ENCODE data around the gene SLC10A3.

Gene SLC10A3

DNA sequence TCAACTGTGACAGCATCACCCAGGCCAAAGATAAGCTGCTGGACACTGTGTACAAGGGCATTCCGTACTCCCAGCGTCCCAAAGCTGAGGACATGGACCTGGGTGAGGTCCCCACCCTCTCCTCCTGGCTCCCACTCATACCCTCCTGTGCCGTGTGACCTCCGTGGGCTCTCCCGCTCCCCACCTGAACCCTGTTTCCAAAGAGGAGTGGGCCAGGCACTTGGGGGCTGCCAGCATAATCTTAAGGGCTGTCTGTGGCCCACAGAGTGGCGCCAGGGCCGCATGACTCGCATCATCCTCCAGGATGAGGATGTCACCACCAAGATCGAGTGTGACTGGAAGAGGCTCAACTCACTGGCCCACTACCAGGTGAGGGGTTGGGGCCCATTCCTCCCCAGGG lies 21.3 kb downstream of the SLC10A3 start:
- Histone ChIP-seq H3K4me1 (ENCODE audit: control insufficient read depth, insufficient read depth, low read length) (no peaks in the 10 kb centered on the region), H3K36me3 (ENCODE audit: control insufficient read depth in 2 of 2, insufficient read depth in 1 of 2, low read length in 2 of 2) (peaks cover 0 to 89% of the 10 kb centered on the region in 2 experiments; a peak in 2 of 3 replicates), H3K9me3 (ENCODE audit: control insufficient read depth, insufficient read depth, low read depth, low read length) (no peaks in the 10 kb centered on the region), H3K4me3 (ENCODE audit: low read depth, low read length) (no peak overlapping the region), H3K27ac (ENCODE audit: extremely low read depth, low read depth, low read length) (no peak overlapping the region)
- no peak for TF ChIP-seq MZF1 (tag by site-specific recombination; IDR thresholded peaks at IDR 0.05; ENCODE audit: borderline replicate concordance)
- TF ChIP-seq ZNF155 (tag by site-specific recombination; IDR thresholded peaks at IDR 0.05): no peak
- TF ChIP-seq ZNF529 (tag by site-specific recombination; IDR thresholded peaks at IDR 0.05; ENCODE audit: insufficient replicate concordance): no peak
- TF ChIP-seq ZNF248 (tag by site-specific recombination; IDR thresholded peaks at IDR 0.05): no peak
- no peak for TF ChIP-seq ZNF221 (tag by site-specific recombination; IDR thresholded peaks at IDR 0.05; ENCODE audit: borderline replicate concordance)
- TF ChIP-seq ZNF266 (tag by site-specific recombination; IDR thresholded peaks at IDR 0.05; ENCODE audit: low read depth): no peak
- TF ChIP-seq, protein P1, sequence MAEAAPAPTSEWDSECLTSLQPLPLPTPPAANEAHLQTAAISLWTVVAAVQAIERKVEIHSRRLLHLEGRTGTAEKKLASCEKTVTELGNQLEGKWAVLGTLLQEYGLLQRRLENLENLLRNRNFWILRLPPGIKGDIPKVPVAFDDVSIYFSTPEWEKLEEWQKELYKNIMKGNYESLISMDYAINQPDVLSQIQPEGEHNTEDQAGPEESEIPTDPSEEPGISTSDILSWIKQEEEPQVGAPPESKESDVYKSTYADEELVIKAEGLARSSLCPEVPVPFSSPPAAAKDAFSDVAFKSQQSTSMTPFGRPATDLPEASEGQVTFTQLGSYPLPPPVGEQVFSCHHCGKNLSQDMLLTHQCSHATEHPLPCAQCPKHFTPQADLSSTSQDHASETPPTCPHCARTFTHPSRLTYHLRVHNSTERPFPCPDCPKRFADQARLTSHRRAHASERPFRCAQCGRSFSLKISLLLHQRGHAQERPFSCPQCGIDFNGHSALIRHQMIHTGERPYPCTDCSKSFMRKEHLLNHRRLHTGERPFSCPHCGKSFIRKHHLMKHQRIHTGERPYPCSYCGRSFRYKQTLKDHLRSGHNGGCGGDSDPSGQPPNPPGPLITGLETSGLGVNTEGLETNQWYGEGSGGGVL (tag by site-specific recombination; IDR thresholded peaks at IDR 0.05): no peak
- no peak for TF ChIP-seq ZNF175 (tag by site-specific recombination; IDR thresholded peaks at IDR 0.05)
- no peak for TF ChIP-seq ZNF366 (tag by site-specific recombination; conservative IDR thresholded peaks at IDR 0.05)
- TF ChIP-seq ZNF239 (tag by site-specific recombination; IDR thresholded peaks at IDR 0.05): no peak
- no peak; the same call in 1 of the 2 replicates for TF ChIP-seq EGR2 (tag by site-specific recombination; IDR thresholded peaks at IDR 0.05; ENCODE audit: low read depth)
- no peak for TF ChIP-seq ZNF707 (tag by site-specific recombination; IDR thresholded peaks at IDR 0.05)
- TF ChIP-seq, protein P2, sequence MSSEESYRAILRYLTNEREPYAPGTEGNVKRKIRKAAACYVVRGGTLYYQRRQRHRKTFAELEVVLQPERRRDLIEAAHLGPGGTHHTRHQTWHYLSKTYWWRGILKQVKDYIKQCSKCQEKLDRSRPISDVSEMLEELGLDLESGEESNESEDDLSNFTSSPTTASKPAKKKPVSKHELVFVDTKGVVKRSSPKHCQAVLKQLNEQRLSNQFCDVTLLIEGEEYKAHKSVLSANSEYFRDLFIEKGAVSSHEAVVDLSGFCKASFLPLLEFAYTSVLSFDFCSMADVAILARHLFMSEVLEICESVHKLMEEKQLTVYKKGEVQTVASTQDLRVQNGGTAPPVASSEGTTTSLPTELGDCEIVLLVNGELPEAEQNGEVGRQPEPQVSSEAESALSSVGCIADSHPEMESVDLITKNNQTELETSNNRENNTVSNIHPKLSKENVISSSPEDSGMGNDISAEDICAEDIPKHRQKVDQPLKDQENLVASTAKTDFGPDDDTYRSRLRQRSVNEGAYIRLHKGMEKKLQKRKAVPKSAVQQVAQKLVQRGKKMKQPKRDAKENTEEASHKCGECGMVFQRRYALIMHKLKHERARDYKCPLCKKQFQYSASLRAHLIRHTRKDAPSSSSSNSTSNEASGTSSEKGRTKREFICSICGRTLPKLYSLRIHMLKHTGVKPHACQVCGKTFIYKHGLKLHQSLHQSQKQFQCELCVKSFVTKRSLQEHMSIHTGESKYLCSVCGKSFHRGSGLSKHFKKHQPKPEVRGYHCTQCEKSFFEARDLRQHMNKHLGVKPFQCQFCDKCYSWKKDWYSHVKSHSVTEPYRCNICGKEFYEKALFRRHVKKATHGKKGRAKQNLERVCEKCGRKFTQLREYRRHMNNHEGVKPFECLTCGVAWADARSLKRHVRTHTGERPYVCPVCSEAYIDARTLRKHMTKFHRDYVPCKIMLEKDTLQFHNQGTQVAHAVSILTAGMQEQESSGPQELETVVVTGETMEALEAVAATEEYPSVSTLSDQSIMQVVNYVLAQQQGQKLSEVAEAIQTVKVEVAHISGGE (tag by site-specific recombination; conservative IDR thresholded peaks at IDR 0.05; ENCODE audit: low read depth): no peak
- ChIA-PET CTCF (no interaction called here), POLR2A (interaction anchor here (0.5 to 1.5 kb wide), 3 partner anchors 10 to 52 kb away, joined by 3 to 4 read pairs (median 3); partner anchors contain the start of gene SLC10A3)

DNA sequence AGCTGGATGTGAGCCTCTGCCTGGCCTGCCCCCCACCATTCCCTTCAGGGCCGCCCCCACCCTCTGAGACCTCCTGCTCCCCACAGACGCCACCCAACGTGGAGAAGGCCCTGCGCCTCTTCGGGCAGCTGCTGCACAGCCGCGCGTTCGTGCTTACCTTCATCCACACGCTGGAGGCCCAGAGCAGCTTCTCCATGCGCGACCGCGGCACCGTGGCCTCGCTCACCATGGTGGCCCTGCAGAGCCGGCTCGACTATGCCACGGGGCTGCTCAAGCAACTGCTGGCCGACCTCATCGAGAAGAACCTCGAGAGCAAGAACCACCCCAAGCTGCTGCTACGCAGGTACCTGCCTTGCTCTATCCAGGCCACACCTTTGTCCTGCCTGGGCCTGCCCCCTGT lies 22.2 kb downstream of the SLC10A3 start:
- POLR2A ChIA-PET: interaction anchor here (0.6 to 1.5 kb wide), 3 partner anchors 9 to 51 kb away, joined by 3 to 4 read pairs (median 3); partner anchors contain the start of gene SLC10A3
- no peaks in the 10 kb centered on the region for H3K9me3 ChIP-seq (ENCODE audit: control insufficient read depth, insufficient read depth, low read depth, low read length)
- no peak overlapping the region for H3K4me3 ChIP-seq (ENCODE audit: low read depth, low read length)
- H3K4me1 ChIP-seq (ENCODE audit: control insufficient read depth, insufficient read depth, low read length): no peaks in the 10 kb centered on the region
- CTCF ChIA-PET: interaction anchor here (0.5 to 0.6 kb wide), 2 partner anchors 49 to 523 kb away, joined by 4 to 5 read pairs; no protein-coding TSS in a partner anchor
- H3K36me3 ChIP-seq (ENCODE audit: control insufficient read depth in 2 of 2, insufficient read depth in 1 of 2, low read length in 2 of 2): peaks cover 0 to 91% of the 10 kb centered on the region in 2 experiments; a peak in 1 of 3 replicates
- H3K27ac ChIP-seq (ENCODE audit: extremely low read depth, low read depth, low read length): no peak overlapping the region
- TF ChIP-seq ZNF626 (tag by site-specific recombination; IDR thresholded peaks at IDR 0.05) (no peak), ZNF707 (tag by site-specific recombination; IDR thresholded peaks at IDR 0.05) (no peak), KLF7 (tag by site-specific recombination; IDR thresholded peaks at IDR 0.05; ENCODE audit: borderline replicate concordance) (no peak), RBAK (tag by site-specific recombination; IDR thresholded peaks at IDR 0.05) (no peak), ZNF175 (tag by site-specific recombination; IDR thresholded peaks at IDR 0.05) (no peak), ZNF596 (tag by site-specific recombination; IDR thresholded peaks at IDR 0.05) (no peak), SCRT2 (tag by site-specific recombination; IDR thresholded peaks at IDR 0.05) (no peak), ZNF433 (tag by site-specific recombination; IDR thresholded peaks at IDR 0.05; ENCODE audit: low read depth) (no peak), MZF1 (tag by site-specific recombination; IDR thresholded peaks at IDR 0.05; ENCODE audit: borderline replicate concordance) (no peak), ZNF132 (tag by site-specific recombination; IDR thresholded peaks at IDR 0.05; ENCODE audit: borderline replicate concordance) (no peak), ZNF549 (tag by site-specific recombination; IDR thresholded peaks at IDR 0.05) (no peak), ZNF248 (tag by site-specific recombination; IDR thresholded peaks at IDR 0.05) (no peak), FEZF1 (tag by site-specific recombination; IDR thresholded peaks at IDR 0.05) (no peak)
- TF ChIP-seq, protein P3, sequence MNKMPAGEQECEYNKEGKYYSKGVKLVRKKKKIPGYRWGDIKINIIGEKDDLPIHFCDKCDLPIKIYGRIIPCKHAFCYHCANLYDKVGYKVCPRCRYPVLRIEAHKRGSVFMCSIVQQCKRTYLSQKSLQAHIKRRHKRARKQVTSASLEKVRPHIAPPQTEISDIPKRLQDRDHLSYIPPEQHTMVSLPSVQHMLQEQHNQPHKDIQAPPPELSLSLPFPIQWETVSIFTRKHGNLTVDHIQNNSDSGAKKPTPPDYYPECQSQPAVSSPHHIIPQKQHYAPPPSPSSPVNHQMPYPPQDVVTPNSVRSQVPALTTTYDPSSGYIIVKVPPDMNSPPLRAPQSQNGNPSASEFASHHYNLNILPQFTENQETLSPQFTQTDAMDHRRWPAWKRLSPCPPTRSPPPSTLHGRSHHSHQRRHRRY (tag by site-specific recombination; IDR thresholded peaks at IDR 0.05): no peak
- TF ChIP-seq, protein P4, sequence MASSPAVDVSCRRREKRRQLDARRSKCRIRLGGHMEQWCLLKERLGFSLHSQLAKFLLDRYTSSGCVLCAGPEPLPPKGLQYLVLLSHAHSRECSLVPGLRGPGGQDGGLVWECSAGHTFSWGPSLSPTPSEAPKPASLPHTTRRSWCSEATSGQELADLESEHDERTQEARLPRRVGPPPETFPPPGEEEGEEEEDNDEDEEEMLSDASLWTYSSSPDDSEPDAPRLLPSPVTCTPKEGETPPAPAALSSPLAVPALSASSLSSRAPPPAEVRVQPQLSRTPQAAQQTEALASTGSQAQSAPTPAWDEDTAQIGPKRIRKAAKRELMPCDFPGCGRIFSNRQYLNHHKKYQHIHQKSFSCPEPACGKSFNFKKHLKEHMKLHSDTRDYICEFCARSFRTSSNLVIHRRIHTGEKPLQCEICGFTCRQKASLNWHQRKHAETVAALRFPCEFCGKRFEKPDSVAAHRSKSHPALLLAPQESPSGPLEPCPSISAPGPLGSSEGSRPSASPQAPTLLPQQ (tag by site-specific recombination; IDR thresholded peaks at IDR 0.05): no peak
- TF ChIP-seq, protein P5, sequence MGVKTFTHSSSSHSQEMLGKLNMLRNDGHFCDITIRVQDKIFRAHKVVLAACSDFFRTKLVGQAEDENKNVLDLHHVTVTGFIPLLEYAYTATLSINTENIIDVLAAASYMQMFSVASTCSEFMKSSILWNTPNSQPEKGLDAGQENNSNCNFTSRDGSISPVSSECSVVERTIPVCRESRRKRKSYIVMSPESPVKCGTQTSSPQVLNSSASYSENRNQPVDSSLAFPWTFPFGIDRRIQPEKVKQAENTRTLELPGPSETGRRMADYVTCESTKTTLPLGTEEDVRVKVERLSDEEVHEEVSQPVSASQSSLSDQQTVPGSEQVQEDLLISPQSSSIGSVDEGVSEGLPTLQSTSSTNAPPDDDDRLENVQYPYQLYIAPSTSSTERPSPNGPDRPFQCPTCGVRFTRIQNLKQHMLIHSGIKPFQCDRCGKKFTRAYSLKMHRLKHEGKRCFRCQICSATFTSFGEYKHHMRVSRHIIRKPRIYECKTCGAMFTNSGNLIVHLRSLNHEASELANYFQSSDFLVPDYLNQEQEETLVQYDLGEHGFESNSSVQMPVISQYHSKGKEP (tag by site-specific recombination; IDR thresholded peaks at IDR 0.05): no peak

Data from HEK293 (cell line).